GM12872 (cell line): Measurements from ENCODE around the gene PIM1.

Source experiments
- TF ChIP-seq, protein P1 (sequence below): IDR thresholded peaks from 3 replicates; pipeline ENCODE4 v1.5.1; 2011; ENCODE audit warnings: low read depth, mild to moderate bottlenecking, low read length, moderate library complexity; ENCODE audit not compliant: insufficient read depth

Gene PIM1

DNA sequence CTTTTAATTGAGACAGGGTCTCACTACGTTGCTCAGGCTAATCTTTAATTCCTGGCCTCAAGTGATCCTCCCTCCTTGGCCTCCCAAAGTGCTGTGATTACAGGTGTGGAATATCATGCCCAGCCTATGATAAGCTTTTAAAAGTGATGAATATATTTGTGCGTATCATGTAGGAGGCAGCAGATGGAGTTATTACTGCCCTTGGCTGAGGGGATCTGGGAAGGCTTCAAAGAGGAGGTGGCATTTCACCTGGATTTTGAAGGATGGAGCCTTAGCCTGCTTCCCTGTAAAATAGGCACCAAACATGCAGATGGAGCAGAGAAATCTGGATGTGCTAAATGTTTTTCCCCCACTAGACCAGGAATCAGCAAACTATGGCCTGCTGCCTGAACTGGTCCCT is 10.1 kb downstream of the PIM1 start:
- TF ChIP-seq, protein P1, sequence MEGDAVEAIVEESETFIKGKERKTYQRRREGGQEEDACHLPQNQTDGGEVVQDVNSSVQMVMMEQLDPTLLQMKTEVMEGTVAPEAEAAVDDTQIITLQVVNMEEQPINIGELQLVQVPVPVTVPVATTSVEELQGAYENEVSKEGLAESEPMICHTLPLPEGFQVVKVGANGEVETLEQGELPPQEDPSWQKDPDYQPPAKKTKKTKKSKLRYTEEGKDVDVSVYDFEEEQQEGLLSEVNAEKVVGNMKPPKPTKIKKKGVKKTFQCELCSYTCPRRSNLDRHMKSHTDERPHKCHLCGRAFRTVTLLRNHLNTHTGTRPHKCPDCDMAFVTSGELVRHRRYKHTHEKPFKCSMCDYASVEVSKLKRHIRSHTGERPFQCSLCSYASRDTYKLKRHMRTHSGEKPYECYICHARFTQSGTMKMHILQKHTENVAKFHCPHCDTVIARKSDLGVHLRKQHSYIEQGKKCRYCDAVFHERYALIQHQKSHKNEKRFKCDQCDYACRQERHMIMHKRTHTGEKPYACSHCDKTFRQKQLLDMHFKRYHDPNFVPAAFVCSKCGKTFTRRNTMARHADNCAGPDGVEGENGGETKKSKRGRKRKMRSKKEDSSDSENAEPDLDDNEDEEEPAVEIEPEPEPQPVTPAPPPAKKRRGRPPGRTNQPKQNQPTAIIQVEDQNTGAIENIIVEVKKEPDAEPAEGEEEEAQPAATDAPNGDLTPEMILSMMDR = no peak

DNA sequence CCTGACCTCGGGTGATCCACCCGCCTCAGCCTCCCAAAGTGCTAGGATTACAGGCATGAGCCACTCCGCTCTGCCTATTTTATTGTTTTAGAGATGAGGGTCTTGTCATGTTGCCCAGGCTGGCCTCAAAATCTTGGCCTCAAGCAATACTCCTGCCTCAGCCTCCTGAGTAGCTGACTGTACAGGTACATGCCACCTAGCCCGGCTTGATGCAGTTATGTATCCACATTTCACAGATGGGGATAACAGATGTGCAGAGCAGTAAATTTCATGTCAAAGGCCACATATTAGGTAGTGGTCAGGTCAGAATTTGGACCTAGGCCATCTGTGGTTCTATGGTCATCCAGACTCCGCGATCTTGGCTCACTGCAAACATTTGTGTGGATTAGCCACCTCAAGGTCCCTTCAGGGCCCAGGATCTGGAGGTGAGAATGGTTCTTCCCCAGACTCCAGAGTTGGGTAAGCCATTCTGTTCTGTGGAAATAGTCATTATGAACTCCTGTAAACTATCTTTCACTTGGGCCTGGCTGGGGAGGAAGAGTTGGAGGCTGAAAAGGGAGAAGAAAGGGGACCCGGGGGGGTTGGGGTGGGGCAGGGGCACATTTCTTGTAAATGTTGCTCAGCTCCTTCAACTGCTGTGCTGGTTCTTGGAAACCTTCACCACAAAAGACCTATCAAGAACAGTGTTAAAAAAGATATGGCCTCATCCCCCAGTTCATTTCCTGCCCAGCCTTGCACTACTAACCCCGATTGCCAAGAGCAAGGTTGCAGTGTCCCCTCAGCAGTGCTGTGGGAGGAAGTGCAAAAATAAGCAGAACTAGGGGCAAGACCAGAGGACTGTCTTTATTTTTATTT is 13.0 kb downstream of the PIM1 start:
- TF ChIP-seq, protein P1 = no peak

DNA sequence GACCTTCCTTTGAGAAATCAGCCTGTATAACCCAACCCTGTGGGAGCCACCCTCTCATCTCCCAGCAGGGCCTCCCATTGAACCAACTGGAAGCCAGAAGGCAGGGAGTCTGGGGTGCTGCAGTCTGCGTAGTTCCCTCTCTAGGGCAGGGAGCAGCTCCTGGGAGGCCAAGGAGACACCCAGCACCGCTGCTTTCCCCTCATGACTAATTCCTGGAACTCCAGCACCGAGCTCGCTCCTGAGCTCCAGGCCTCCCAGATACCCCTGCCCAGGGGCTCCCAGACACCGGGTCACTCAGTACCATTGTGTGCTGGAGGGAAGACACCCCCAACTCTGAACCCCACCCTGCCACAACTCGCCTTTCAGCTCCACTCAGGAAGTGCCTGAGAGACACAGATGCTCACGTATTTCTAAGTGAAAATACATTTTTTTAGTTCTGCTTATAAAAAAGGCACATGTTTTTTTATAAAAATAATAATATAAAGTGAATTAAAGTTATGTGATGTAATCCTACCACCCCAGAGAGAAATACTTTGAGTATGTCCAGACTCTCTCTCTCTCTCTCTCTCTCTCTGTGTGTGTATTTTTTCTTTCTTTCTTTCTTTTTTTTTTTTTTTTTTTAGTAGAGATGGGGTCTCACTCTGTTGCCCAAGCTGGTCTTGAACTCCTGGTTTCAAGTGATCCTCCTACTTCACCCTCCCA is 17.5 kb downstream of the PIM1 start:
- TF ChIP-seq, protein P1 = no peak

DNA sequence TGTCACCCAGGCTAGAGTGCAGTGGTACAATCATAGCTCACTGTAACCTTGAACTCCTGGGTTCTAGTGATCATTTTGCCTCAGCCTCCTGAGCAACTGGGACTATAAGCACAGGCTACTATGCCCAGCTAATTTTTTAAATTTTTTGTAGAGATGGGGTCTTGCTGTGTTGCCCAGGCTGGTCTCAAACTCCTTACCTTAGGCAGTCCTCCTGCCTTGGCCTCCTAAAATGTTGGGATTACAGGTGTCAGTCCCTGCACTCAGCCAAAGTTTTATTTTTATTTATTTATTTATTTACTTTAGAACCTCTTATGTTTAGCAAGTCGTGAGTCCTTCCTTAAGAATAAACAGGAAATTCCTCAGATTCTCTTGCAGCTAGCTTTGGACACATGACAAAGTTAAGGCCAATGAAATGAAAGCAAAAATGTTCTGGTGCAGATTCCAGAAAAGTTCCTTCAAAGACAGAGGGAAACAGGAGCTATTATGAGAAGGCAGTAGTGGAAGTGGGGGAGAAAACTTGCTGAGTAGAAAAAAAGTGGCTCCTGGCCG is 19.1 kb downstream of the PIM1 start:
- TF ChIP-seq, protein P1 = no peak

DNA sequence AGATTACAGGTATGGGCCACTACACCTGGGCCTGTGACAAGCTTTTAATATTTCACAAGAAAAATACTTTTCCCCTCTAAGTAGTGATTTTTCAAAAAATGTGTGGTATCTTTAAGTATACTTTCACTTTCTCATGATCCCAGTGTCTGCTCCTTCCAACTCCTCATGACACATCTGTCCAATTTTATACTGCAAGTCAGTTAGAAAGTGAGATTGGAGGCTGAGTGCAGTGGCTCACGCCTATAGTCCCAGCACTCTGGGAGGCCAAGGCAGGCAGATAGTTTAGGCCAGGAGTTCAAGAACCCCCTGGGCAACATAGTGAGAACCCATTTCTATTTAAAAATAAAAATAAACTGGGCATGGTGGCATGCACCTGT is 20.2 kb downstream of the PIM1 start:
- TF ChIP-seq, protein P1 = no peak

DNA sequence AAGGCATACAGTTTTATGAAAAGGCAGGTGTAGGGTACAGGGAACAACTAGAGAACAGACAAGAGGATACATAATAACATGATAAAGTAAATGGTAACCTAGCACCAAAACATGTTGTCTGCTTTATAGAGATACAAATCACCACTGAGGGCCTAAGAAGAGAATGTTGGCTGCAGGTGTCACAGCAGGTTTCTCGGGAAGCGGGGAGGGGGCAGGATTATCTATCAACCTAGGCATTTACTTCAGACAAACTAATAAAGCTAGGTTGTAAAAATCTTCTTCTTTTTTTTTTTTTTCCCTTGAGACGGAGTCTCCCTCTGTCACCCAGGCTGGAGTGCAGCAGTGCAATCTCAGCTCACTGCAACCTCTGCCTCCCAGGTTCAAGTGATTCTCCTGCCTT is 22.7 kb downstream of the PIM1 start:
- TF ChIP-seq, protein P1 = no peak

DNA sequence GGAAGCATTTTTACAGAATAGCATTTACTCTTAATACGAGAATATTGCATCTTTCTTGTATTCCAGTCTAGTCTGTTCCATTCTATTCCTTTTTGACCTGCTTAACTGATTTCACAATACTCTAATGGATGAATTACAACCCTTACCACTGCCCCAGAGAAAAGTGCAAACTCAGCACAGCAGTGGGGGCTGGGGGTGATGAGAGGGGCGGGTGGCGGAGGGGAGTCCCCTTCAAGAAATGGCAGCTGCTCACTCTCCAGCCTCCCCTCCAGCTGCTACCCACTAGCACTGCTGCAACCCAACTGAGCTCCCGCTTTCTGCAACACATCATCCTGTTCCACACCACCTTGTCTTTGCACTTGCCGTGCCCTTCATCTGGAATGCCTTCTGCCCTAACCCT is 30.1 kb downstream of the PIM1 start:
- TF ChIP-seq, protein P1 = no peak
